ENCODE results near the gene KCND2. TPM values are rescaled to one million over a fixed set of nuclear protein-coding genes. Genes with fewer than 3 reads are reported as not detected.

The KCND2 gene
- total RNA-seq, 1 donor from 2014 or later: 0.61 TPM

DNA sequence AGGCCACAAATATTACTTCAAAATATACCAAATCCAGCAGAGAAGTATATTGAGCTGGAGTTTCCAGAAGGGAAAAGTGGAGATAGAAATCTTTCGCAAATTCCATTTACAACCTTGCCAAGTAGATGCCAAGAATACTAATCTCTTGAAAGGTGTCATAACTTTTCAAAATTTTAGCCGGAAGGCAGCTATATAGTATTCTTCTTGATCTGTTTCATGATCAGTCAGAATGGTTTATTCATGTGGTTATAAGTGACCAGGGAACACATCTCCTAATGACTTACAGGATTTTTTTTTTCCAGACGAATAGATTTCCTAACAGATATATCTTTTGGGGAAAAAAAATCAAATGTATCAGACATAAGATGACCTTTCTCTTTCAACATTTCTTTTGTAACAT lies 314.3 kb downstream of the KCND2 start:
- Histone ChIP-seq H3K4me1 (no peaks in the 10 kb centered on the region), H3K36me3 (no peaks in the 10 kb centered on the region), H3K4me3 (no peak overlapping the region), H3K9me3 (no peaks in the 10 kb centered on the region), H3K27me3 (no peaks in the 10 kb centered on the region), H3K27ac (no peak overlapping the region)
- TF ChIP-seq, protein P1, sequence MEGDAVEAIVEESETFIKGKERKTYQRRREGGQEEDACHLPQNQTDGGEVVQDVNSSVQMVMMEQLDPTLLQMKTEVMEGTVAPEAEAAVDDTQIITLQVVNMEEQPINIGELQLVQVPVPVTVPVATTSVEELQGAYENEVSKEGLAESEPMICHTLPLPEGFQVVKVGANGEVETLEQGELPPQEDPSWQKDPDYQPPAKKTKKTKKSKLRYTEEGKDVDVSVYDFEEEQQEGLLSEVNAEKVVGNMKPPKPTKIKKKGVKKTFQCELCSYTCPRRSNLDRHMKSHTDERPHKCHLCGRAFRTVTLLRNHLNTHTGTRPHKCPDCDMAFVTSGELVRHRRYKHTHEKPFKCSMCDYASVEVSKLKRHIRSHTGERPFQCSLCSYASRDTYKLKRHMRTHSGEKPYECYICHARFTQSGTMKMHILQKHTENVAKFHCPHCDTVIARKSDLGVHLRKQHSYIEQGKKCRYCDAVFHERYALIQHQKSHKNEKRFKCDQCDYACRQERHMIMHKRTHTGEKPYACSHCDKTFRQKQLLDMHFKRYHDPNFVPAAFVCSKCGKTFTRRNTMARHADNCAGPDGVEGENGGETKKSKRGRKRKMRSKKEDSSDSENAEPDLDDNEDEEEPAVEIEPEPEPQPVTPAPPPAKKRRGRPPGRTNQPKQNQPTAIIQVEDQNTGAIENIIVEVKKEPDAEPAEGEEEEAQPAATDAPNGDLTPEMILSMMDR (IDR thresholded peaks at IDR 0.05): no peak
- DNase-seq (no peak), ATAC-seq (no peak)
- intact Hi-C loops (cut with DNase I): no loop called here

DNA sequence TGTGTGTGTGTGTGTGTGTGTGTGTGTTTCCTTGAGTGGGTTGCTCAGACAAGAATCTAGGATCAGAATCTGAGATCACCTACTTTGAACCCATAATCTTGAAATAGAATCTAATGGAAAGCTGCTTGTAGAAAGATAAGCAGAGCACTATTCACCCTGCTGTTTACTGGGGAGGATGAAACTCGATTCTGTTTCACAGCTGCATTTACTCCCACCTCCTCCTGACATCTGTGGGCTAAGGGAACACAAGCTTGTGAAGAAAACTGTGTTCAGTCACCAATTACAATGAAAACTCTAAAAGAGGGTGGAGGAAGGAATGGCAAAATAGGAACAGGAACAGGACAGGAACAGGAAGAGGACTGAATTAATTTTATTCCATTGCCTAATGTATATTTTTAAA lies 315.4 kb downstream of the KCND2 start:
- H3K4me3 ChIP-seq: no peak overlapping the region
- intact Hi-C loops (cut with DNase I): no loop called here

DNA sequence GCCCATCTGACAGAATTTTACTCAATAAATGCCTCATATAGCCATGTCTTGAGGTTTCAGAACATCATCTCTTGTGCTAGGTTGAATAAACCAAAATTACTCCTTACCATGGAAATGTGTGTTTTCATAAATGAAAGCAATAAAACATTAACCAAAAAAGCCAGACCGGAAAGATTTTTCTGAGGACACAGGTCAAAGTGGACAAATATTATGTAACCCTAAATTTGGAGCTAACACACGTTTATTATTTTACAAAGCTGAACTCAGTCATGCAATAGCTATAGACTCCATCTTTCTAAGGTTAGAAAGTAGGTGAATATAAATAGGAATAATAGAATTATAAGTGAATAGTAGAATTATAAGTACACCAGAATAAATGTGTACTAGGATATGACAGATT lies 315.9 kb downstream of the KCND2 start:
- TF ChIP-seq, protein P1 (IDR thresholded peaks at IDR 0.05): no peak
- Histone ChIP-seq H3K36me3 (no peaks in the 10 kb centered on the region), H3K27ac (no peak overlapping the region), H3K9me3 (no peaks in the 10 kb centered on the region), H3K4me1 (no peaks in the 10 kb centered on the region), H3K4me3 (no peak overlapping the region), H3K27me3 (no peaks in the 10 kb centered on the region)
- ATAC-seq (no peak), DNase-seq (no peak)
- intact Hi-C loops (cut with DNase I): no loop called here

More for the DNA sequence above, 315.4 kb downstream of the KCND2 start:
- no peak for ATAC-seq
- TF ChIP-seq, protein P1 (IDR thresholded peaks at IDR 0.05): no peak
- no peaks in the 10 kb centered on the region for H3K4me1 ChIP-seq
- no peak overlapping the region for H3K27ac ChIP-seq
- H3K27me3 ChIP-seq: no peaks in the 10 kb centered on the region
- H3K9me3 ChIP-seq: no peaks in the 10 kb centered on the region
- DNase-seq: no peak
- H3K36me3 ChIP-seq: no peaks in the 10 kb centered on the region

DNA sequence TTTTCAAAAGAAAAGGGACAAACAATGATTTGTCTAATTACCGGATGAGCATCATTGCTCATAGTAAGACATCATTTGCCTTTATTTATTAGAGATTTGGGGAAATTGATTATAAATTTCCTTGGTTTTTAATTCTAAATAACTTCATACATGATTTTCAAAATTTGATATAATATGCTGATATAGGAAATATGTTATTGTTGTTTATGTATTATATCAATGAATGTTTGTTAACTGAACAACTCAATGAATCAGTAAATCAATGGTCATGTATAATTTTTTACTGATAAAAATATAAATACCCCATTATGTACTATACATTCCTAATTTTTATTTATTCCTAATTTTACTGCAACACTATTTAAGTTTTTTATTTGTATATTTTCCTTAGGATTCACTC lies 327.6 kb downstream of the KCND2 start:
- intact Hi-C loops (cut with DNase I): no loop called here
- no peaks in the 10 kb centered on the region for H3K9me3 ChIP-seq
- no peaks in the 10 kb centered on the region for H3K27me3 ChIP-seq
- no peaks in the 10 kb centered on the region for H3K36me3 ChIP-seq
- no peak overlapping the region for H3K4me3 ChIP-seq
- ATAC-seq (no peak), DNase-seq (no peak)
- H3K27ac ChIP-seq: no peak overlapping the region
- no peaks in the 10 kb centered on the region for H3K4me1 ChIP-seq
- TF ChIP-seq, protein P1 (IDR thresholded peaks at IDR 0.05): no peak

DNA sequence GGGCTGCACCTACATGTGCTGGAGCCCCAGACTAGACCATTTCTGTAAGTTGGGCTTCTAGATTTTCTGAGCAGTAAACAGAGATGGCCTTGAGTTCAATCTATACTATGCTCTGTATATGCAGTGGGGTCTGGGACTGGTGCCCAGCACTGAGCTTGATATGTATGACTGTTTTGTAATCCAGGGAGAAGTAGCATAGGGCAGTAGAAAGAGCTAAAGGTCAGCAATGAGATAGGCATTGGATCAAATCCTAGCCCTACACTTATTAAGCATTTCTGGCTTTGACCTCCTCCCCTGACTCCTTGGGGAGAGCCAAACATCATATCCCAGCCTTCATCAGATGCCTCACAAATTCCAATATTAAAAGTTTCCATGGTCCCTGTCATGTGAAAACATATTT lies 330.4 kb downstream of the KCND2 start:
- no peaks in the 10 kb centered on the region for H3K36me3 ChIP-seq
- no peaks in the 10 kb centered on the region for H3K4me1 ChIP-seq
- H3K27me3 ChIP-seq: no peaks in the 10 kb centered on the region
- no peak overlapping the region for H3K27ac ChIP-seq
- intact Hi-C loops (cut with DNase I): no loop called here
- ATAC-seq: no peak
- TF ChIP-seq, protein P1 (IDR thresholded peaks at IDR 0.05): no peak
- no peak overlapping the region for H3K4me3 ChIP-seq
- no peak for DNase-seq
- H3K9me3 ChIP-seq: no peaks in the 10 kb centered on the region

DNA sequence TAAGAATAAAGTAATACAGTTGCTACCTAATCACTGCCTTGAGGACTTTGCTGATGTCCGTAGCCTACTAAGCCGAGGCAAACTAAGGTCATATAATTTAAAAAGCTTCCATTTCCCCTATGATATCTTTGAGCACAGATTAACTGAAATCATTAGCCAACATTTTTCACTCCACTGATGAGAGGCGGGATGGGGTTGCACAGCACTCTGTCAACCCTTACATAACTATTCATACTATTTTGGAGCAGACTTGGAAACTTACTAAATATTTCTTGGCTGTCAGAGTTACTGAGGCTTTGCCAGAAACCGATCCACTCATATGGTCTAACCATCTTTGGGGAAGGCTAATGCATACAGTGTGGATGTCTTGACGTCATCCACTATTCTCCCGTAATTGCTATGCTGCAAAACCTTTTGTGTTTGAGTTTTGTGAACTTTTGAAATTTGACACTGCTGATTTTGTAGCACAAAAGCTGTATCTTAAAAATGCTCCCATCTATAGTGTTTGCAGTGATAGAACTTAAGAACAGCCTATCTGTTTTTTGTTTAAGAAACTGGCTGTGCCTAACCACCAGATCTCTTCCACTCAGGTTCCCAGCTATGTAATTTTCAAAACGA lies 336.3 kb downstream of the KCND2 start:
- DNase-seq (no peak), ATAC-seq (no peak)
- no peaks in the 10 kb centered on the region for H3K27me3 ChIP-seq
- no peaks in the 10 kb centered on the region for H3K4me1 ChIP-seq
- H3K4me3 ChIP-seq: no peak overlapping the region
- TF ChIP-seq, protein P1 (IDR thresholded peaks at IDR 0.05): no peak
- intact Hi-C loops (cut with DNase I): no loop called here
- no peak overlapping the region for H3K27ac ChIP-seq
- H3K36me3 ChIP-seq: no peaks in the 10 kb centered on the region
- no peaks in the 10 kb centered on the region for H3K9me3 ChIP-seq
